GM18511 (cell line): ENCODE results near the gene HTR3A.

Experiments
- ATAC-seq: cut with Tn5 transposase; IDR thresholded peaks from one replicate; pipeline ENCODE4 v1.9.1; 2021; ENCODE audit warnings: mild to moderate bottlenecking, moderate library complexity; ENCODE audit not compliant: unreplicated experiment

Gene HTR3A

DNA sequence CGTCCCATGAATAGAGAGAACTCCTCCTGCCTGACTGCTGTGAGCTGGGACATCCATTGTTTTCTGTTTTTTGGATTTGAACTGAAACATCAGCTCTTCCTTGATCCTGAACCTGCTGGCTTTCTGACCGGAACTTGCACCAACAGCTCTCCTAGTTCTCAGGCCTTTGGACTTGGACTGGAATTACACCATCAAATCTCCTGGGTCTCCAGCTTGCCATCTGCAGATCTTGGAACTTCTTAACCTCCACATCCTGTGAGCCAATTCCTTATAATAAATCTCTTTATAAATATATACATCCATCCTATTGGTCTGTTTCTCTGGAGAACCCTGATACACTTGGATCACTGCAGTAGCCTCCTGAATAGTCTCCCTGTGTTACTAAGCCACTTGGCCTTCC lies 42.1 kb downstream of the HTR3A start:
- ATAC-seq = no peak

DNA sequence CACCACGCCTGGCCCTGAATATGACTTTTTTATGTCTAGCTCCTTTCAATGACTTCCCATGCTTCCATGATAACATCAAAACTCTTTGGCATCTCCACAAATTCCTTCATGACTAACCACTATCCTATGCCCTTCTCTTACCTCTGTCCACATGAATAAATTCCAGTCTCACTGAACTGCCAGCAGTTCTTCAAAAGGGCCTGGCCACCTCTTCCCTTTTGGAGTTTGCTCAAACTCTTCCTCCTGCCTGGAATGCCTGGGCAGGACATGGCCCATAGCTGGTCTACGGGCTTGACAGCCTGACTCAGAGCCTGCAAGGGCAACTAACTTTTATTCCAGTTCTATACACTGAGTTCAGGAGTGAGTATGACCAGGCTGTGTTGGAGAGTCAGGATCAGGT lies 42.8 kb downstream of the HTR3A start:
- no peak for ATAC-seq

DNA sequence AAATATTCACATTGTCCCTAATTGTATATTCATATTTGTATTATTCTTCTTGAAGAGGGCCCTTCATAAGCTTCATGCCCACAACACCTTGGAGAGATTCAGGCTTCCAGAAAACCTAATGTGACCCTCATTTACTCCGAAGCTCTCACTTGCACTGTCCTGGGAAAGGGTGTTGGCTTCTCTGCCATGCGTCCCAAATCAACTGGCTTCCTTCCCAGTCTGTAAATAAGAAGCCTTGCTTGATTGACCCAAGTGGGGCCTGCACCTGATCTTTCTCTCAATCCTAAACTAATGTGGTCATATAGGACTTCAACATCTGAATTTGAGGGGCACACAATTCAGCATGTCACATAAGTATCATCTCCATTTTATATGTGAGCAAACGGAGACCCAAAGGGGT lies 44.1 kb downstream of the HTR3A start:
- no peak for ATAC-seq

DNA sequence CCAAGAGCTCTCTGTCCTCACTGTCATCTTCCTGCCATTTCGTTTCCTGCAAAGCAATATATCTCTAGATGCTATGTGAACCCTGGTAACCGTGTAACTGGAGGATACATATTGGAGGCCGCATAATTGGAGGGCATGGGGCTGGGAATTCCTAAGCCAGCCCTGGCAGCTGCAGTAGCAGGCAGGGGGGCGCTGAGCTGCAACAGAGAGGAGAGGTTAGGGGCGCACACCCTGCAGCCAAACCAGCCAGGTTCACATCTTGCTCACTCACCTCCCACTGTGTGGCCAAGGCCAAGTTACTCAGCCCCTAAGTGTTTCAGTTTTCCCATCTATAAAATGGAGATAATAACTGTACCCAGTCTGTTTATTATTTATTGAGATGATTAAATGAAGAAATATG lies 44.7 kb downstream of the HTR3A start:
- ATAC-seq = no peak

DNA sequence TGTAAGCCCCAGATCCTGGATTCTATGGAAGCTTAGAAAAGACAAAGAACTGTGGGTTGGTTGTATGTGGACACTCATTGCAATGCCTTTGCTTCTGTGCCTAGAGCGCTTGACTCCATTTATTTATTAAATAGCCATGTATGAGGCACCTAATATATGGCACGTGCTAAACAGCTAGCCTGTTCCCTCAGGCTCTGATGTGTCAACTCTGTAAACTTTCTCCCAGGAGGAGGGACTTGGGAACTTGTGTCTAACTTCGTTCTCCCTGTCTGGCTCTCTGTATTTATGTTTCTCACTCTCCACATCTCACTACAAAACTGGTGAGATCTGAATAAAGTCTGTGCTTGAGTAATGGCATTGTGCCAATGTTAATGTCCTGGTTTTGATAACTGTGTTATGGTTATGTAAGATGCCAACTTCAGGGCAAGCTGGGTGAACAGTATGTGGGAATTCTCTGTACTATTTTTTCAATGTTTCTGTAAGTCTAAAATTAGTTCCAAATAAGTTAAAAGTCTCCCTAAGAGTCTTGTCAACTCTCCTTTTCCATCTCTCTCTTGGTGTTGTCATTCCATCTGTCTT lies 50.5 kb downstream of the HTR3A start:
- no peak for ATAC-seq

DNA sequence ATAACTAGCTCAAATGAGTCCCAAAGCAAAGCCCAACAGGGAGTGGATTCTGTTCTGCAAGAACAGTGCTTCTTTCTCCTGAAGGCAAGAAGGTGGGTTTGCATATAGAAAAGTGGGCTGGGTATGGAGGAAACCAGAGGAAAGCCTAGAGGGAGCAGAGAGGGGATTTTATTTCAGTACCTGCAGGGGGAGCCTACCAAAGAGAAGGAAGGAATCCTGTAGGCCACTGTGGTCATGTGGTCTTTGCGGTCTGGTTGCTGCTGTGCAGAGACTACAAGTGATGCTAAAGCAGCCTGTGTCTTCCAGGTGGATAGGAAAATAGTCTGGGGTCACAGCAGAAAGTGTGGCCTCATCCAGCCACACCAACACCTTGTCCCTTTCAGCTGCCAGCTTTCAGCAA lies 51.4 kb downstream of the HTR3A start:
- ATAC-seq = no peak

DNA sequence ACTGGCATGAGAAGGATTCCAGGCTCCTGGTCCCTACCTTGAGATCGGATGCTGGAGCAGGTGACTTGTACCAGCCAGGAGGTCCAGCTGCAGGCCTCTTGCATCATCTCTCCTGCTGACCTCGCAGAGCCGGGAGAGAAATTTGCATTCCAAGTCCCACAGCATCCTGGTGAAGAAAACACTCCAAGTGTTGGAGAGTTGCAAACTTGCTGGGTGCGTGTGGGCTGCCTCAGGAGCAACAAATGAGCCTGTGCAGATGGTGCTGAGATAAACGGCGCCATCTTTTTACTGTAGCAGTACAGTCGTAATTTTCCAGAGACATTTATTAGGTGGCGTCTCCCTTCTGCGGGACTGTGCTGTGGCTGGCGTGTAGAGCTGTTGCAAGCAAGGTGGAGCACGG lies 52.5 kb downstream of the HTR3A start:
- no peak for ATAC-seq

DNA sequence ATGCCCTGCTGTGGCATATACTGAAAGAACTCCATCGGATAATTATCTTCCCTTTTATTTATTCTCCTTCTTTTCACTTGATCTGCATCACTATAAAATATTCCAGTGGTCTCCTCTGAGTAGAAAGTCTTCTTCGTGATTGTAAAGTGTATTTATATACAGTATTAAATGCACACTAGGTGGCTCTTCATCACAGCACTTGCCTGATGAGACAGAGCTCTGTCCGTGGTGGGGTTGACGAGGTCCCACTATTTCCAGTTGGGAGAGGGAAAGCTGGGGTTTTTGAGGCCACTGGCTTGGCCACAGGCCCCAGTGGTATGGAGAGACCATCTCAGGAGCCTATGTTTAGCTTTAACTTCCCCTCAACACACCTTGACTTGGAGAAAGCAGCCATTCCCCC lies 53.0 kb downstream of the HTR3A start:
- ATAC-seq = no peak

DNA sequence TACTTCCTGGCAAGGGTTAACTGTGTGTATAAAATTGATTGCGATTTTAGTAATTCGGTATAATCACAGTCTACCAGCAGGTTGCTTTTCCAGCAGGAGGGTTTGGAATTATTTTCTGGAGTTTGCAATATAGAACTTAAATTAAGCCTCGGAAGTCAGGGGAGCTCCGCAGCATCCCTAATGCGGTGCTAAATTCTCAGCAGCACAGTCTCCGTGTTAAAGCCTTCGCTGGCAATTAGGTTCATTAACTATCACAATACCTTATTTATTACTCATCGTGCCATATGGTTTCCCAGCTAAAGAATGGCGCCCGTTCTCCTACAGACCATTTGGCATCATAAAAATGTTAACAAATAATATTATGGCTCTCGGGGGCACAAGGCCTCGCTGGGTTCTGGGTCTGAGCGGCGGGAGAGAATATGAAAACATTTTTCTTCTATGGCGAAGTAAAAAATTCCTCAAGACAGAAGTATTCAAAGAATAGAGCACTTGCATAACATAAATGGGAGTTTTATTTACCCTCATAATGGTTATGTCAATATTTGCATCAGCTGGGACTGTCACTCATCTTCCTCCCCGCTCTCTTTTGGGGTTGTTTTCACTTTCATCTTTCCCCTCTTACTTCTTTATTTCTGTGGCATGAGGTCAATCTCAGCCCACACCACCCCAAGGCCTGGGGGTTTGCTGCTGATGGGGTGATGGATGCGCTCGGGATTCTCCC lies 56.5 kb downstream of the HTR3A start:
- no peak for ATAC-seq

DNA sequence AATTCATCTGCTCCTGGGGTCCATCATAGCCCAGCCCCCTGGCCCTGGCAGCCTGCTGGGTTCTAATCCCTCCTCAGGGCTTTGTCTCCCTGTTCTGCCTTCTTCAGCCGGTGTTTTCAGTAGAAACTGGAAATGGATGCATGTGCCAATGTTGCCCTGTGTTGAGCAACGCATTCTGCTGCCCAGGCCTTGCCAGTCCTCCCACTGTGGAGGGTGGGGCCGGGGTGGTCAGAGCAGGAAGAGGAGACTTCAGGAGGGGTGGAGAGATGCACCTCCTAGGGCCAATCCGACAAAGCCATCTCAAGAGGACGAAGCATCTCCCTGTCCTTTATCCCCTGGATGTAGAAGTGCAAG lies 57.0 kb downstream of the HTR3A start:
- ATAC-seq = no peak

DNA sequence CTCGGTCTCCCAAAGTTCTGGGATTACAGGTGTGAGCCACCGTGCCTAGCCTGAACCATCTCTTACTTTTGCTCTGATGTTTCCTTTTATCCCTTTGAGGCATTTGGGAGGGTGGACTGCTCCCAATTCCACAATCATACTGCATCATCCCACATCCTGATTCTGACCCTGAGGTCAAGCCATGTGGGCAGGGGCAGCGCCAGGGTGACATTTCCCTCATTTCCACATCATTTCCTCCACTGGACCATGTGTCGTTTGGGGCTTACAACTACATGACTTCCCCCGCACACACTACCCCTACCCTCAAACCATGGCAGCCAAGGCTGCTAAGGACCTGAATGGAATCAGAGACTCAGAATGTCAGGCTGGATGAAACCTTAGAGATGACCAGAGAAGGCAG lies 58.2 kb downstream of the HTR3A start:
- ATAC-seq = no peak

DNA sequence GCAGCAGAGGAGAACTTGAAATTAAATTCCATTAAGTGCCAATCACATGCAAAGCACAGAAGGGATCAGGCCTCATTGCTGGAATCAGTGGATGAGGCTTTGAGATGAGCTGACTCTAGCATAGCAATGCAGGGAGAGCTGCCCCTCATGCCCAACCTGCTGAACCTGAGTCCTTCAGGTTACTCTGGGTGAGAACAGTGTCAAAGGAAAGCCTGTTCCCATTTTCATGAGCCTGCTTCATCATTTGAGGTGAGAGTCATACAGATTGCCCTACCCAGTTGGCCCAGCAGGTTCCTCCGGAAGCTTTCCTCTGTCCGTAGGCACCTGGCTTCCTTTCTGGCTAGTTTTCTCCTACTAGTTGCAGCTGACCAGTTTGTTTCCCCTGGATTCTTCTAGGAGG lies 58.7 kb downstream of the HTR3A start:
- ATAC-seq = no peak

DNA sequence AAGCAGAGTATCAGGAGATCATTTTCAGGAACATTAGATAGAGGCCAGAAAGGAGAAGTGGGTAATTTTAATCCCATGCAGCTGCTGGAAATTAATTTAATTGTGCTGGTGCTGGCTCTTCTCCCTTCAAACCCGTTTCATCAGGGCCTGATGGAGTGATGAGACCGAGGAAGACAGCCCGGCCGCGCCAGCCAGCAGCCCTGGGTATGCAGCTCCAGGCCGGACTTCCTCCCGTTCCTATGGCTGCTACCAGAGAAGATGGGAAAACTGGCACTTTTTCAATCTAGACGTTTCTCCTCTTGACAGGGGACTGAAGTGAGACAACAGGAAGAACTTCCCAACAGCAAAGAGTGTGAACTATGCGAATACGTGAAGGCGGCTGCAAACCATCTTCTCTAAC lies 60.0 kb downstream of the HTR3A start:
- no peak for ATAC-seq

DNA sequence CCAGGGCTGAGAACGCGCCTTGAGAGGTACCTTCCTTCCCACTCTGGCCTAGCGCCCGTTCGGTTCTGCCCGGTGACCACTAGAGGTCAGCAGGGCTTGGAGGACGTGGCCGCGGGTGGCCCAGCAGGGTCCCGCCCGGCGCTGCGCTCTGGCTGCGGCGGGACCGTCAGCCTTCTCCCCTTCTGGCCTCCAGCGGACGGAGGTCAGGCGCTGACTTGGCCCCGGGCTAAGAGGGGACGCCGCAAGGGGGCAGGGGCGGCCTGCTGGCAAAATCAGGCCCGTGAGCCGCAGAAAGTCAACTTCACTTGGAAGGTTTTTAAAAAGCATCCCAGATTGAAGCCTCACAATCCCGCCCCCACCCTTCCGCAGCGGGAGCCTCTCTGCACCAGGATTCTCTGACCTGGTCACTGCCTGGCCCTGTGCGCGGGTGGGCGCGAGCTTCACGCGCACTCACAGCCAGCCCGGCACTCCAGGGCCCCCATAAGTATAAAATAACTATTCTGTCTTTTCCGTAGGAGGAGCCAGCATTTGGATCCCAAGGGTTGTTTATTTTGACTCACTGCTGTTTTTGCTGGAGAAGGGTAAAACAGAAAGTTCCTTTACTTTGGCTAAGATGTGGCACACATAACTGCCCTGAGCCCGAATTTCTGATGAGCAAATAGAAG lies 61.4 kb downstream of the HTR3A start:
- ATAC-seq = no peak

DNA sequence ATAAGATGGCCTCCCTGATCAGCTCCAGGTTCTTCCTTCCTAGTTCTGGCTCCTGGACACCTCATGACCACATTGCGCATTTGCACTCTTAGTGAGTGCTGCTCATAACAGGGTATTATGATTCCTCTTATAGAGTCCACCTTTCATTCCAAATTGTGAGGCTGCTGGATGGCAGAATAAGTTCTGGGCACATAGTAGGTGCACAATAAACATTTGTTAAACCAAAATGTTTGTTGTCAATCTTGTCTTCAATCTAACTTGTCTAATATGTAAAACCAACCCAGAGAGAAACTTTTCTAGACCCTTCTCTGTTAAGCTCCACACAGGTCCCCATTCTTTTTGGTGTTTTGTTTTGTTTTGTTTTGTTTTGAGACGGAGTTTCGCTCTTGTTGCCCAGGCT lies 62.0 kb downstream of the HTR3A start:
- ATAC-seq = no peak

DNA sequence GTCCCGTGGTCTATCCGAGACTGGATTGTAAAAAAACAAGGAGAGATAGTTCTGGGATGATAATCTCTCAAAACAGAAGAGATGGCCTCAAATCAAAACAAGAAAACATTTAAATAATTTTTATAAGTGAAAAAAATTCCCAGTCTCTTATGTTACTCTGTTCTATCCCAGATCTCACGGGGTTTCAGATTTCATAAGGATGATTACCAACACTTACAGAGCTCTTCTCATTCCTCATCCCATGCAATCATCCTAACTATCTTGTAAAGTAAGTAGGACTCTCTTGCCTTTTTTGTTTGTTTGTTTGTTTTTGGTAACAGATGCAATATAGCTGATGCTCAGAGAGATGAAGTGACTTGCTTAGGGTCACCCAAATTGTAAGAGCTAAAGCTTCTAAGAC lies 64.6 kb downstream of the HTR3A start:
- no peak for ATAC-seq
